Measurements from ENCODE around the gene CCDC195.

DNA sequence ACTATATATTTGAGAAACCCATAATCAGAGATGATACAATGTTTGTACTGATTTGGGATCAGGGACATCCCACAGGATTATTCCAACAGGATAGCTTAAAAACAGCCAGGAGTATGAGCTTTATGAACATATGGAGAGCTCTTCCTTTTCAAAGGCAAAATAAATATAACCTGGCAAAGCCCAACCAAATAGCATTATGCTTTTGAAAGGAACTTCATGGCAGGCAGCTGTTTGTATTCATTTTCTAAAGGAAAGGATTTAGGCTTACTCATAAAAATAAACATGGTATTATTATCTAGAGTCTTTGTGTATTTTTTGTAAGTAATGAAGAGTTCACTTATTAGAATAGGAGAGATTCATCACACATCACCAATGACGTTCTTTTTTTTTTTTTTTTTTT is 44.4 kb downstream of the CCDC195 start:
- no peak for TF ChIP-seq EZH2 (IDR thresholded peaks at IDR 0.05; ENCODE audit: borderline replicate concordance)
- TF ChIP-seq, protein P1, sequence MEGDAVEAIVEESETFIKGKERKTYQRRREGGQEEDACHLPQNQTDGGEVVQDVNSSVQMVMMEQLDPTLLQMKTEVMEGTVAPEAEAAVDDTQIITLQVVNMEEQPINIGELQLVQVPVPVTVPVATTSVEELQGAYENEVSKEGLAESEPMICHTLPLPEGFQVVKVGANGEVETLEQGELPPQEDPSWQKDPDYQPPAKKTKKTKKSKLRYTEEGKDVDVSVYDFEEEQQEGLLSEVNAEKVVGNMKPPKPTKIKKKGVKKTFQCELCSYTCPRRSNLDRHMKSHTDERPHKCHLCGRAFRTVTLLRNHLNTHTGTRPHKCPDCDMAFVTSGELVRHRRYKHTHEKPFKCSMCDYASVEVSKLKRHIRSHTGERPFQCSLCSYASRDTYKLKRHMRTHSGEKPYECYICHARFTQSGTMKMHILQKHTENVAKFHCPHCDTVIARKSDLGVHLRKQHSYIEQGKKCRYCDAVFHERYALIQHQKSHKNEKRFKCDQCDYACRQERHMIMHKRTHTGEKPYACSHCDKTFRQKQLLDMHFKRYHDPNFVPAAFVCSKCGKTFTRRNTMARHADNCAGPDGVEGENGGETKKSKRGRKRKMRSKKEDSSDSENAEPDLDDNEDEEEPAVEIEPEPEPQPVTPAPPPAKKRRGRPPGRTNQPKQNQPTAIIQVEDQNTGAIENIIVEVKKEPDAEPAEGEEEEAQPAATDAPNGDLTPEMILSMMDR (IDR thresholded peaks at IDR 0.05; ENCODE audit: poor library complexity): no peak
- TF ChIP-seq EZH2phosphoT487 (IDR thresholded peaks at IDR 0.05; ENCODE audit: low read depth, severe bottlenecking, unreplicated experiment): no peak

Data from hepatocyte (in vitro differentiated cells).